Right lung (tissue), 5 donors: Measurements from ENCODE around the gene PAM16. TPM values are rescaled to one million over a fixed set of nuclear protein-coding genes. Genes with fewer than 3 reads are reported as not detected.
A peak's percentile ranks its signal among the peaks of the same experiment; 100 is the strongest.
"Not testable (repeated sequence)": the region's sequence is repeated elsewhere in the genome, so short reads cannot be mapped to it uniquely, and the experiment has no call there.

Source experiments
- DNase-seq, 2 donors: peaks; one replicate each; pipeline ENCODE4 v3.0.0-alpha.2; 2013
- polyA plus RNA-seq, 5 donors: library from polyadenylated mRNA; unstranded; fragments of 120-200 nt; gene quantifications; one replicate each; pipeline versions ENCODE4 v1.2.1 to v1.2.3, GENCODE V29; 2013; ENCODE audit warnings: inconsistent platforms in 1 of 5, low replicate concordance in 1 of 5; ENCODE audit not compliant: insufficient read length in 5 of 5, insufficient read depth in 1 of 5

PAM16 gene
- polyA plus RNA-seq, 5 donors = 15.0 to 36.9 (median 26.0) TPM

GRCh38 chr16:4337540-4338088, 13.5 kb downstream of the PAM16 start:
- DNase-seq = no peak

GRCh38 chr16:4336701-4337539, 14.2 kb downstream of the PAM16 start:
- DNase-seq = no peak

- no peak for DNase-seq
These were observed 16.2 kb downstream of the PAM16 start for GRCh38 chr16:4334724-4335495.

GRCh38 chr16:4333714-4334113, 17.4 kb downstream of the PAM16 start:
- not testable (repeated sequence) for DNase-seq

- DNase-seq = no peak
These were observed 17.8 kb downstream of the PAM16 start for GRCh38 chr16:4333308-4333638.

GRCh38 chr16:4332623-4333307, 18.4 kb downstream of the PAM16 start:
- DNase-seq = no peak

- DNase-seq = no peak
These were observed 19.0 kb downstream of the PAM16 start for GRCh38 chr16:4332083-4332482.

GRCh38 chr16:4330277-4330874, 20.7 kb downstream of the PAM16 start:
- no peak for DNase-seq

- DNase-seq = no peak
These were observed 22.0 kb downstream of the PAM16 start for GRCh38 chr16:4328782-4329775.

- DNase-seq = peak in 1 of 2 donors; percentile 82
These were observed 22.9 kb downstream of the PAM16 start for GRCh38 chr16:4328046-4328781.

GRCh38 chr16:4327386-4328045, 23.6 kb downstream of the PAM16 start:
- DNase-seq = no peak

- DNase-seq = no peak
These were observed 25.8 kb downstream of the PAM16 start for GRCh38 chr16:4325253-4325758.

- DNase-seq = no peak
These were observed 26.4 kb downstream of the PAM16 start for GRCh38 chr16:4324492-4325252.

GRCh38 chr16:4323845-4324488, 27.2 kb downstream of the PAM16 start:
- no peak for DNase-seq

- no peak for DNase-seq
These were observed 27.9 kb downstream of the PAM16 start for GRCh38 chr16:4323071-4323844.

- no peak for DNase-seq
These were observed 28.7 kb downstream of the PAM16 start for GRCh38 chr16:4322121-4323052.
